OCI-LY7 (cell line): Measurements from ENCODE around the gene GLS. TPM values are rescaled to one million over a fixed set of nuclear protein-coding genes. Genes with fewer than 3 reads are reported as not detected.

Experiments
- BruUV-seq: library from RNA; stranded (reverse); fragments of 400-500 nt; replicated peaks from 2 replicates; lab custom pipeline; 2021; lab: Mats Ljungman, UMichigan
- CTCF ChIA-PET: fragments of 300-600 bp; sonication (Branson Sonifier 250); formaldehyde crosslinking; loops from one replicate; lab custom pipeline; 2022; ENCODE audit warnings: antibody characterized with exemption; ENCODE audit not compliant: unreplicated experiment; lab: Charles Lee
- POLR2A ChIA-PET: fragments of 300-600 bp; sonication (Branson Sonifier 250); formaldehyde crosslinking; loops from one replicate; lab custom pipeline; 2022; ENCODE audit warnings: antibody characterized with exemption; lab: Charles Lee
- DNase-seq: peaks from one replicate; pipeline ENCODE4 v3.0.0-alpha.2; 2015; ENCODE audit warnings: low spot score
- H2AFZ ChIP-seq: fragments of 200-600 bp; sonication (generic), shearing (Covaris generic); 2 replicates; pipeline ENCODE4 v1.6.1; 2014; ENCODE audit warnings: mild to moderate bottlenecking, antibody characterized with exemption, low read length, moderate library complexity
- H3K27ac ChIP-seq: fragments of 200-600 bp; sonication (generic); 2 replicates; pipeline ENCODE4 v1.5.1; 2014; ENCODE audit warnings: mixed run types, low read depth, mild to moderate bottlenecking, moderate library complexity, low read length, inconsistent platforms; ENCODE audit not compliant: poor library complexity, severe bottlenecking
- H3K36me3 ChIP-seq: fragments of 200-600 bp; sonication (generic); 2 replicates; pipeline ENCODE4 v1.6.1; 2014; ENCODE audit warnings: mild to moderate bottlenecking, antibody characterized with exemption, low read length, moderate library complexity, mixed read lengths; ENCODE audit not compliant: insufficient read depth
- H3K4me1 ChIP-seq: fragments of 200-600 bp; sonication (generic); 2 replicates; pipeline ENCODE4 v1.5.1; 2014; ENCODE audit warnings: mild to moderate bottlenecking, low read length; ENCODE audit not compliant: insufficient read depth, poor library complexity, severe bottlenecking
- H3K4me2 ChIP-seq: fragments of 200-600 bp; sonication (generic); 2 replicates; pipeline ENCODE4 v1.6.1; 2014; ENCODE audit warnings: mild to moderate bottlenecking, low read length
- H3K4me3 ChIP-seq: fragments of 200-600 bp; sonication (generic); 2 replicates; pipeline ENCODE4 v1.5.1; 2014; ENCODE audit warnings: mild to moderate bottlenecking, low read depth, low read length; ENCODE audit not compliant: poor library complexity, severe bottlenecking
- H3K79me2 ChIP-seq: fragments of 200-600 bp; sonication (generic); 2 replicates; pipeline ENCODE4 v1.6.1; 2016; ENCODE audit warnings: low read depth, mild to moderate bottlenecking, low read length, moderate library complexity, mixed read lengths; ENCODE audit not compliant: insufficient read depth
- H3K9me2 ChIP-seq: fragments of 200-600 bp; sonication (generic); 2 replicates; pipeline ENCODE4 v1.6.1; 2016; ENCODE audit warnings: mild to moderate bottlenecking, low read length, mixed read lengths; ENCODE audit not compliant: insufficient read depth
- H3K9me3 ChIP-seq: fragments of 200-600 bp; sonication (generic); 2 replicates; pipeline ENCODE4 v1.6.1; 2014; ENCODE audit warnings: mild to moderate bottlenecking, mixed run types, low read length, mixed read lengths
- H4K20me1 ChIP-seq: fragments of 200-600 bp; sonication (generic); 2 replicates; pipeline ENCODE4 v1.6.1; 2014; ENCODE audit warnings: mild to moderate bottlenecking, antibody characterized with exemption, low read length, moderate library complexity, mixed read lengths; ENCODE audit not compliant: insufficient read depth
- EZH2phosphoT487 ChIP-seq: fragments of 200-600 bp; sonication (generic); IDR thresholded peaks from 2 replicates; pipeline ENCODE4 v1.6.1; 2018; ENCODE audit warnings: low read depth, borderline replicate concordance, mild to moderate bottlenecking, mixed run types, antibody characterized with exemption, low read length, moderate library complexity, mixed read lengths
- intact Hi-C: fragments of 100-400 bp; cut with micrococcal nuclease; formaldehyde crosslinking; loops from one replicate; pipeline ENCODE4 v1.10.0; 2022; ENCODE audit not compliant: unreplicated experiment
- total RNA-seq, 2 experiments: library from RNA; depleted of rRNA in 1 of 2; stranded (reverse); fragments of >200 nt in 1 of 2; shearing (Covaris generic) in 1 of 2; gene quantifications; 2 replicates each; pipeline ENCODE4 v1.2.3, GENCODE V29; 2014 to 2022
- TF ChIP-seq, protein P1 (sequence below): fragments of 200-600 bp; sonication (generic); conservative IDR thresholded peaks from 2 replicates; pipeline ENCODE4 v1.5.1; 2014; ENCODE audit warnings: mild to moderate bottlenecking, antibody characterized with exemption, low read length, moderate library complexity, mixed read lengths

GLS gene
- total RNA-seq, 2 experiments from 2014 or later: 102 to 103 TPM

DNA sequence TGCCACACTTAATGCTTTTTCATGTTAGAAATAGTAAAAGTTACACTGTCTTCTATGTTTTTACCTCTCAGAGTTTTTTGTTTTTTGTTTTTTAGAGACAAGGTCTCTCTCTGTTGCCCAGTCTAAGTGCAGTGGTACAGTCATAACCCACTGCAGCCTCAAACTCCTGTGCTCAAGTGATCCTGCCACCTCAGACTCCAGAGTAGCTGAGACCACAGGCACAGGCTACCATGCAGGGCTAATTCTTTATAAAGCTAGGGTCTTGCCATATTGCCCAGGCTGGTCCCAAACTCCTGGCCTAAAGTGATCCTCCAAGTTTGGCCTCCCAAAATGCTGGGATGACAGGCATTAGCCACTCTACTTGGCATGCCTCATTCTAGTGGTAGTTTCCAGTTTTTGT lies 33.1 kb downstream of the GLS start:
- no peak overlapping the region for H3K27ac ChIP-seq
- BruUV-seq: no TSS peak
- H3K4me3 ChIP-seq: no peak overlapping the region
- no peaks in the 10 kb centered on the region for H3K9me2 ChIP-seq
- no peak for TF ChIP-seq EZH2phosphoT487
- TF ChIP-seq, protein P1, sequence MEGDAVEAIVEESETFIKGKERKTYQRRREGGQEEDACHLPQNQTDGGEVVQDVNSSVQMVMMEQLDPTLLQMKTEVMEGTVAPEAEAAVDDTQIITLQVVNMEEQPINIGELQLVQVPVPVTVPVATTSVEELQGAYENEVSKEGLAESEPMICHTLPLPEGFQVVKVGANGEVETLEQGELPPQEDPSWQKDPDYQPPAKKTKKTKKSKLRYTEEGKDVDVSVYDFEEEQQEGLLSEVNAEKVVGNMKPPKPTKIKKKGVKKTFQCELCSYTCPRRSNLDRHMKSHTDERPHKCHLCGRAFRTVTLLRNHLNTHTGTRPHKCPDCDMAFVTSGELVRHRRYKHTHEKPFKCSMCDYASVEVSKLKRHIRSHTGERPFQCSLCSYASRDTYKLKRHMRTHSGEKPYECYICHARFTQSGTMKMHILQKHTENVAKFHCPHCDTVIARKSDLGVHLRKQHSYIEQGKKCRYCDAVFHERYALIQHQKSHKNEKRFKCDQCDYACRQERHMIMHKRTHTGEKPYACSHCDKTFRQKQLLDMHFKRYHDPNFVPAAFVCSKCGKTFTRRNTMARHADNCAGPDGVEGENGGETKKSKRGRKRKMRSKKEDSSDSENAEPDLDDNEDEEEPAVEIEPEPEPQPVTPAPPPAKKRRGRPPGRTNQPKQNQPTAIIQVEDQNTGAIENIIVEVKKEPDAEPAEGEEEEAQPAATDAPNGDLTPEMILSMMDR: no peak
- H2AFZ ChIP-seq: no peak overlapping the region
- ChIA-PET CTCF (no interaction called here), POLR2A (interaction anchor here (0.7 to 1.0 kb wide), 5 partner anchors 13 to 70 kb away, joined by 3 to 4 read pairs (median 3); no protein-coding TSS in a partner anchor)
- no peaks in the 10 kb centered on the region for H3K79me2 ChIP-seq
- DNase-seq: no peak
- no peaks in the 10 kb centered on the region for H4K20me1 ChIP-seq
- intact Hi-C loops: no loop called here
- H3K9me3 ChIP-seq: no peaks in the 10 kb centered on the region
- peaks cover 88% of the 10 kb centered on the region for H3K36me3 ChIP-seq
- no peak overlapping the region for H3K4me2 ChIP-seq
- H3K4me1 ChIP-seq: no peaks in the 10 kb centered on the region

DNA sequence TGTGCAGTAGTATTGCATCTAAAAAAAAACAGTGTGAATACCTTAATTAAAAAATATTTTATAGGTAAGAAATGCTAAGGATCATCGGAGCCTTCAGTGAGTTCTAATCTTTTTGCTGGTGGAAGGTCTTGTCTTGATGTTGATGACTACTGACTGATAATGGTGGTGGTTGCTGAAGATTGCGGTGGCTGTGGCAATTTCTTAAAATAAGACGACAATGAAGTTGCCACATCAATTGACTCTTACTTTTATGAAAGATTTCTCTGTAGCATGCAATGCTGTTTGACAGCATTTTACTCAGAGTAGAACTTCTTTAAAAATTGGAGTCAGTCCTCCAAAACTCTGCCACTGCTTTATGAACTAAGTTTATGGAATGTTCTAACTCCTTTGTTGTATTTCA lies 36.2 kb downstream of the GLS start:
- POLR2A ChIA-PET: interaction anchor here (1.0 kb wide), 1 partner anchor 8 kb away, joined by 3 read pairs; no protein-coding TSS in a partner anchor
- H3K36me3 ChIP-seq: peaks cover 90% of the 10 kb centered on the region

DNA sequence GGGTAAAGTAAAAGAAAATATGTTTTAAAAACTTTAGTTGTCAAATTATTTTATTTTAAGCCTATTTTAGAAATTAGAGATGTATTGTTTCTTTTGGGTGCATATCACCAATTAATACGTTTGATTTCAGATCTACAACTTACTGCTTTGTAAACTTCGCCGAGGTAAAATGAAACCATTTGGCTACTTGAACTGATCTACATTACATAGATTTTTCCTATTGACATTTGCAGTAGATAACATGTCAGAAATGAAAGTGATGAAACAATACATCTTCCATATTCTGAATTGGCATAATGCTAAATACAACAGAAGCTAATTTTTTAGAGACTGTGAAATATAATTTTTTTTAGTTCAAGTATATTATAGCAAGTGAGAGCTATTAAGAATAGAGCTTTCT lies 39.5 kb downstream of the GLS start:
- H4K20me1 ChIP-seq: no peaks in the 10 kb centered on the region; the same call in 1 of the 2 replicates
- H3K79me2 ChIP-seq: no peaks in the 10 kb centered on the region
- no peaks in the 10 kb centered on the region for H3K4me1 ChIP-seq
- H3K9me3 ChIP-seq: no peaks in the 10 kb centered on the region
- H2AFZ ChIP-seq: no peak overlapping the region
- H3K9me2 ChIP-seq: no peaks in the 10 kb centered on the region
- TF ChIP-seq EZH2phosphoT487: no peak
- TF ChIP-seq, protein P1: no peak
- DNase-seq: no peak
- intact Hi-C loops: no loop called here
- H3K27ac ChIP-seq: no peak overlapping the region
- H3K4me2 ChIP-seq: no peak overlapping the region
- H3K4me3 ChIP-seq: no peak overlapping the region
- H3K36me3 ChIP-seq: peaks cover 90% of the 10 kb centered on the region
- no TSS peak for BruUV-seq
- CTCF ChIA-PET: no interaction called here
- POLR2A ChIA-PET: interaction anchor here (0.7 kb wide), 1 partner anchor 60 kb away, joined by 3 read pairs; no protein-coding TSS in a partner anchor

More for the DNA sequence above, 36.2 kb downstream of the GLS start:
- Histone ChIP-seq H4K20me1 (no peaks in the 10 kb centered on the region; the same call in 1 of the 2 replicates), H2AFZ (no peak overlapping the region), H3K9me3 (no peaks in the 10 kb centered on the region), H3K9me2 (no peaks in the 10 kb centered on the region), H3K27ac (no peak overlapping the region), H3K4me1 (no peaks in the 10 kb centered on the region), H3K4me3 (no peak overlapping the region), H3K79me2 (no peaks in the 10 kb centered on the region), H3K4me2 (no peak overlapping the region)
- intact Hi-C loops: no loop called here
- TF ChIP-seq, protein P1: no peak
- no peak for TF ChIP-seq EZH2phosphoT487
- no peak for DNase-seq
- CTCF ChIA-PET: no interaction called here
- BruUV-seq: no TSS peak
